ENCODE measurements around the gene RMND1.

RMND1 gene

DNA sequence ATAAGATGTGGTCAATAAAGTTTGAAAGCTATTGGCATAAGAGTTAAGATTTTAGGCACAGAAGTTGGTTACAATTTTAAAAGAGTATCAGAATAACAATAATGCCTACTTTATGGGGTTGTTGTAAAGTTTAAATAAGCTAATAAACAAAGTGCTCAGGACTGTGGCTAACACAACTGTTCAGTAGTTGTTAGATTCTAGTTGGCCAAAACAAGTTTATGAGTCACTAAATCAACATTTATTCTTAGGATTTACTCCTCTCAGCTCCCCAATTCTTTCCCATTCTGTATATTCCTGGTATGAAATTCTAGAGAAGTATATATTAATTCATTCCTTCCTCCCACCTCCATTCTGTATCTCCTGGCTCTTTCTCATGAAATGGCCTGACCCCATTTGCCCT is 14.5 kb downstream of the RMND1 start:
- POLR2A ChIA-PET, result interaction anchor here (0.7 to 1.5 kb wide), 2 partner anchors 14 to 27 kb away, joined by 3 to 7 read pairs; partner anchors contain the start of gene RMND1
- CTCF ChIA-PET, result interaction anchor here (0.6 to 1.4 kb wide), 3 partner anchors 31 to 546 kb away, joined by 3 to 6 read pairs (median 3); no protein-coding TSS in a partner anchor

GRCh38 chr6:151436802-151437201 is 15.1 kb downstream of the RMND1 start:
- POLR2A ChIA-PET, result interaction anchor here (0.7 to 1.5 kb wide), 2 partner anchors 15 to 26 kb away, joined by 3 to 7 read pairs; partner anchors contain the start of gene RMND1
- CTCF ChIA-PET, result interaction anchor here (1.4 kb wide), 1 partner anchor 31 kb away, joined by 6 read pairs; no protein-coding TSS in a partner anchor
- TF ChIP-seq ARNT (IDR thresholded peaks at IDR 0.05) (no peak), BHLHE40 (IDR thresholded peaks at IDR 0.05; ENCODE audit: borderline replicate concordance) (no peak), NFRKB (IDR thresholded peaks at IDR 0.05) (no peak), FOXA1 (IDR thresholded peaks at IDR 0.05) (no peak), SP1 (IDR thresholded peaks at IDR 0.05) (no peak), PKNOX1 (IDR thresholded peaks at IDR 0.05) (no peak), CTBP1 (IDR thresholded peaks at IDR 0.05; ENCODE audit: borderline replicate concordance) (no peak), LEF1 (IDR thresholded peaks at IDR 0.05; ENCODE audit: borderline replicate concordance) (no peak), FOXK2 (IDR thresholded peaks at IDR 0.05) (no peak), ELF4 (IDR thresholded peaks at IDR 0.05) (no peak), FOXM1 (IDR thresholded peaks at IDR 0.05; ENCODE audit: borderline replicate concordance) (no peak), HDGF (IDR thresholded peaks at IDR 0.05; ENCODE audit: borderline replicate concordance) (no peak), ZNF384 (IDR thresholded peaks at IDR 0.05) (no peak), SUZ12 (IDR thresholded peaks at IDR 0.05) (no peak), TARDBP (IDR thresholded peaks at IDR 0.05) (no peak), L3MBTL2 (conservative IDR thresholded peaks at IDR 0.05) (no peak)
- no peak for DNase-seq (ENCODE audit: extremely low spot score)

More for the DNA sequence above, 14.5 kb downstream of the RMND1 start:
- no peak for DNase-seq (ENCODE audit: extremely low spot score)
- TF ChIP-seq ELF4 (IDR thresholded peaks at IDR 0.05) (no peak), CTBP1 (IDR thresholded peaks at IDR 0.05; ENCODE audit: borderline replicate concordance) (no peak), L3MBTL2 (conservative IDR thresholded peaks at IDR 0.05) (no peak), SUZ12 (IDR thresholded peaks at IDR 0.05) (no peak), NFRKB (IDR thresholded peaks at IDR 0.05) (no peak), ARNT (IDR thresholded peaks at IDR 0.05) (no peak), HDGF (IDR thresholded peaks at IDR 0.05; ENCODE audit: borderline replicate concordance) (no peak), LEF1 (IDR thresholded peaks at IDR 0.05; ENCODE audit: borderline replicate concordance) (no peak), SP1 (IDR thresholded peaks at IDR 0.05) (no peak), PKNOX1 (IDR thresholded peaks at IDR 0.05) (no peak), FOXK2 (IDR thresholded peaks at IDR 0.05) (no peak)

DNA sequence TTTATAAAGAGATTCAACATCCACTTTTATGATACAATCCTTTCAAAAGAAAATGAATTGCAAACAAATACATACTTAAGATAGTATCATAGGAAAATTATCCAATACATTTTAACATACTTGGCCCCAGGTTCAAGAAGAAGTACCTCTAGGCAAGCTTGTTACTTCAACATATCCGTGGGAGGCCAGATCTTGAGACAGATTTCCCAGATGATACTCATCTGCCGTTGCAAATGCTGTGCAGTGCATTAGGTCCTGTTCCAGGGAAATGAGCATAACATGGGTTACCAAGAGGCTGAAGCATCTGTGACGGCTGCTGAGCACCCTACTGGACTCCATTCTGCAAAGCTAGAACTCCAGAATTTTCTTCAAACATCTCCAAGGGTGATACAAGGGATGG is 15.6 kb downstream of the RMND1 start:
- ChIA-PET POLR2A (no interaction called here), CTCF (no interaction called here)
- TF ChIP-seq TARDBP (IDR thresholded peaks at IDR 0.05) (no peak), FOXK2 (IDR thresholded peaks at IDR 0.05) (no peak)
- no peak for DNase-seq (ENCODE audit: extremely low spot score)

- TF ChIP-seq BHLHE40 (IDR thresholded peaks at IDR 0.05; ENCODE audit: borderline replicate concordance) (no peak), ZNF384 (IDR thresholded peaks at IDR 0.05) (no peak)
- ChIA-PET POLR2A (no interaction called here), CTCF (no interaction called here)
- DNase-seq (ENCODE audit: extremely low spot score), result no peak
These were observed 17.6 kb downstream of the RMND1 start for GRCh38 chr6:151434369-151434768.

DNA sequence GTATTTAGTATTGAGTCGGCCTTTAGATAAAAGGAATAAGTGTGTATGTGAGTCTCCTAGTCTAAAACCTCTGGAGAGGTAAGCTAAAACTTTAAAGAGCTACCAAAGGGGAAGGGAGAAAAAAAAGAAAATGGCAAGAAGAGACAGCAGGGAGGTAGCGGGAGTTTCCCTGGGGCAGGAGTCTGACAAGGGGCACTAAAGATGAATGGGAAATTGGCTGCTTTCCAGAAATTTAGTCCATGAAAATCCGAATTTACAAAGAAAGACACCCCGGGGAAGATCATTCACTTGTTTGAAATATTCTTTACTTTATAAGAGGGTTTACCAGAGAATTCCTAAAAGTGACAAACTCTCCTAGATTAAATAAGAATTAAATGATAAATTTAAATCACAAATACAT is 19.3 kb downstream of the RMND1 start:
- ChIA-PET CTCF (no interaction called here), POLR2A (no interaction called here)
- no peak for DNase-seq (ENCODE audit: extremely low spot score)
- TF ChIP-seq SUZ12 (IDR thresholded peaks at IDR 0.05) (no peak), FOXM1 (IDR thresholded peaks at IDR 0.05; ENCODE audit: borderline replicate concordance) (no peak), PKNOX1 (IDR thresholded peaks at IDR 0.05) (no peak), CTBP1 (IDR thresholded peaks at IDR 0.05; ENCODE audit: borderline replicate concordance) (no peak), NFRKB (IDR thresholded peaks at IDR 0.05) (no peak), ARNT (IDR thresholded peaks at IDR 0.05) (no peak), TARDBP (IDR thresholded peaks at IDR 0.05) (no peak), LEF1 (IDR thresholded peaks at IDR 0.05; ENCODE audit: borderline replicate concordance) (no peak), FOXK2 (IDR thresholded peaks at IDR 0.05) (no peak), SP1 (IDR thresholded peaks at IDR 0.05) (no peak), HDGF (IDR thresholded peaks at IDR 0.05; ENCODE audit: borderline replicate concordance) (no peak), BHLHE40 (IDR thresholded peaks at IDR 0.05; ENCODE audit: borderline replicate concordance) (no peak), L3MBTL2 (conservative IDR thresholded peaks at IDR 0.05) (no peak), ELF4 (IDR thresholded peaks at IDR 0.05) (no peak), ZNF384 (IDR thresholded peaks at IDR 0.05) (no peak), FOXA1 (IDR thresholded peaks at IDR 0.05) (no peak)

GRCh38 chr6:151431337-151431736 is 20.6 kb downstream of the RMND1 start:
- no peak for DNase-seq (ENCODE audit: extremely low spot score)
- TF ChIP-seq PKNOX1 (IDR thresholded peaks at IDR 0.05) (no peak), TARDBP (IDR thresholded peaks at IDR 0.05) (no peak), FOXK2 (IDR thresholded peaks at IDR 0.05) (no peak), BHLHE40 (IDR thresholded peaks at IDR 0.05; ENCODE audit: borderline replicate concordance) (no peak), FOXM1 (IDR thresholded peaks at IDR 0.05; ENCODE audit: borderline replicate concordance) (no peak), CTBP1 (IDR thresholded peaks at IDR 0.05; ENCODE audit: borderline replicate concordance) (no peak), ZNF384 (IDR thresholded peaks at IDR 0.05) (no peak), HDGF (IDR thresholded peaks at IDR 0.05; ENCODE audit: borderline replicate concordance) (no peak), ELF4 (IDR thresholded peaks at IDR 0.05) (no peak), LEF1 (IDR thresholded peaks at IDR 0.05; ENCODE audit: borderline replicate concordance) (no peak), ARNT (IDR thresholded peaks at IDR 0.05) (no peak), NFRKB (IDR thresholded peaks at IDR 0.05) (no peak), L3MBTL2 (conservative IDR thresholded peaks at IDR 0.05) (no peak)
- ChIA-PET POLR2A (no interaction called here), CTCF (no interaction called here)
